GM18499 (cell line): ENCODE measurements around the gene KATNB1.
"Not testable (repeated sequence)": the region's sequence is repeated elsewhere in the genome, so short reads cannot be mapped to it uniquely, and the experiment has no call there.

ENCODE experiments used
- ATAC-seq: cut with Tn5 transposase; IDR thresholded peaks from one replicate; pipeline ENCODE4 v1.9.1; 2021; ENCODE audit warnings: moderate number of reproducible peaks; ENCODE audit not compliant: insufficient read depth, unreplicated experiment

Gene KATNB1

GRCh38 chr16:57764341-57765159 lies 29.0 kb downstream of the KATNB1 start:
- no peak for ATAC-seq

- ATAC-seq, result no peak
These were observed 29.7 kb downstream of the KATNB1 start for GRCh38 chr16:57765160-57765728.

- no peak for ATAC-seq
These were observed 31.3 kb downstream of the KATNB1 start for GRCh38 chr16:57766714-57767348.

GRCh38 chr16:57769541-57770145 lies 34.1 kb downstream of the KATNB1 start:
- ATAC-seq, result no peak

- no peak for ATAC-seq
These were observed 34.8 kb downstream of the KATNB1 start for GRCh38 chr16:57770361-57770760.

- ATAC-seq, result no peak
These were observed 35.7 kb downstream of the KATNB1 start for GRCh38 chr16:57771141-57771785.

GRCh38 chr16:57773019-57773418 lies 37.4 kb downstream of the KATNB1 start:
- no peak for ATAC-seq

- ATAC-seq, result no peak
These were observed 38.2 kb downstream of the KATNB1 start for GRCh38 chr16:57773655-57774295.

- no peak for ATAC-seq
These were observed 39.2 kb downstream of the KATNB1 start for GRCh38 chr16:57774705-57775285.

- no peak for ATAC-seq
These were observed 40.3 kb downstream of the KATNB1 start for GRCh38 chr16:57775661-57776469.

- ATAC-seq, result no peak
These were observed 43.1 kb downstream of the KATNB1 start for GRCh38 chr16:57778658-57779057.

GRCh38 chr16:57779836-57780235 lies 44.3 kb downstream of the KATNB1 start:
- not testable (repeated sequence) for ATAC-seq

GRCh38 chr16:57781349-57781740 lies 45.8 kb downstream of the KATNB1 start:
- ATAC-seq, result no peak

GRCh38 chr16:57781741-57782606 lies 46.4 kb downstream of the KATNB1 start:
- no peak for ATAC-seq

GRCh38 chr16:57782607-57783055 lies 47.1 kb downstream of the KATNB1 start:
- not testable (repeated sequence) for ATAC-seq

GRCh38 chr16:57783116-57783515 lies 47.5 kb downstream of the KATNB1 start:
- no peak for ATAC-seq

- no peak for ATAC-seq
These were observed 48.3 kb downstream of the KATNB1 start for GRCh38 chr16:57783883-57784282.

- ATAC-seq, result no peak
These were observed 48.8 kb downstream of the KATNB1 start for GRCh38 chr16:57784334-57784733.
